ENCODE measurements around the gene MORC3.

- TF ChIP-seq CTCF (IDR thresholded peaks at IDR 0.05) (peak in 5 of 6 experiments; percentile 14 to 62 (median 59)), POLR2A (IDR thresholded peaks at IDR 0.05) (no peak)
Observed at GRCh38 chr21:36419996-36420395, 100.0 kb downstream of the MORC3 start.
